HEK293 (cell line): ENCODE data around the gene SLC37A4.

ENCODE experiments used
- CTCF ChIA-PET: fragments of 350-600 bp; formaldehyde crosslinking; extraction: SDS; loops from one replicate; lab custom pipeline; 2021; ENCODE audit warnings: antibody characterized with exemption; lab: Yijun Ruan, JAX
- POLR2A ChIA-PET: fragments of 300-600 bp; formaldehyde crosslinking; extraction: SDS; loops from one replicate; lab custom pipeline; 2020; ENCODE audit warnings: antibody characterized with exemption, inconsistent platforms; lab: Yijun Ruan, JAX
- H3K27ac ChIP-seq: fragments of 200-500 bp; sonication (Bioruptor generic); 2 replicates; pipeline ENCODE4 v1.5.1; 2014; ENCODE audit warnings: low read depth, low read length, control low read depth, inconsistent platforms; ENCODE audit errors: extremely low read depth
- H3K36me3 ChIP-seq, 2 experiments: fragments of 200-500 bp in 1 of 2; sonication (Bioruptor generic) in 1 of 2; 1 replicate in 1 of 2; 2 replicates in 1 of 2; pipeline ENCODE4 v1.5.1; 2014 to 2017; ENCODE audit warnings: inconsistent platforms in 2 of 2, low read length in 2 of 2; ENCODE audit not compliant: control insufficient read depth in 2 of 2, insufficient read depth in 1 of 2
- H3K4me1 ChIP-seq: fragments of 200-500 bp; sonication (Bioruptor generic); 2 replicates; pipeline ENCODE4 v1.5.1; 2014; ENCODE audit warnings: mild to moderate bottlenecking, low read length, inconsistent platforms; ENCODE audit not compliant: control insufficient read depth, insufficient read depth
- H3K4me3 ChIP-seq: 2 replicates; pipeline ENCODE4 v1.5.1; 2011; ENCODE audit warnings: low read depth, mild to moderate bottlenecking, control low read depth, low read length, moderate library complexity
- H3K9me3 ChIP-seq: fragments of 200-500 bp; sonication (Bioruptor generic); 2 replicates; pipeline ENCODE4 v1.5.1; 2014; ENCODE audit warnings: low read depth, low read length, inconsistent platforms; ENCODE audit not compliant: control insufficient read depth, insufficient read depth
- EGR2 ChIP-seq: fragments of 450-650 bp; formaldehyde crosslinking; IDR thresholded peaks from 2 replicates; pipeline ENCODE4 v1.5.1; 2016; ENCODE audit warnings: low read depth, missing biosample characterization, missing genetic modification characterization
- ELK4 ChIP-seq: IDR thresholded peaks from 2 replicates; pipeline ENCODE4 v1.6.1; 2011; ENCODE audit warnings: mild to moderate bottlenecking, low read depth, low read length, borderline replicate concordance
- ZFP3 ChIP-seq: fragments of 450-650 bp; formaldehyde crosslinking; IDR thresholded peaks from 2 replicates; pipeline ENCODE4 v1.5.1; 2016; ENCODE audit warnings: low read depth, missing biosample characterization, missing genetic modification characterization
- ZNF24 ChIP-seq: fragments of 450-650 bp; formaldehyde crosslinking; IDR thresholded peaks from 2 replicates; pipeline ENCODE4 v1.5.1; 2016; ENCODE audit warnings: missing biosample characterization, missing genetic modification characterization
- ZNF518A ChIP-seq: fragments of 450-650 bp; formaldehyde crosslinking; conservative IDR thresholded peaks from 2 replicates; pipeline ENCODE4 v1.5.1; 2016; ENCODE audit warnings: low read depth, missing biosample characterization, missing genetic modification characterization
- ZNF645 ChIP-seq: fragments of 450-650 bp; formaldehyde crosslinking; IDR thresholded peaks from 2 replicates; pipeline ENCODE4; 2016; ENCODE audit warnings: missing biosample characterization, missing genetic modification characterization
- TF ChIP-seq, protein P1 (sequence below): fragments of 450-650 bp; IDR thresholded peaks from 2 replicates; pipeline ENCODE4 v1.5.1; 2018; ENCODE audit warnings: missing biosample characterization, missing genetic modification characterization
- TF ChIP-seq, protein P2 (sequence below): fragments of 450-650 bp; formaldehyde crosslinking; optimal IDR thresholded peaks from 2 replicates; pipeline ENCODE3; 2016; ENCODE audit warnings: missing biosample characterization, mild to moderate bottlenecking, missing genetic modification characterization
- TF ChIP-seq, protein P3 (sequence below): fragments of 450-650 bp; formaldehyde crosslinking; IDR thresholded peaks from 2 replicates; pipeline ENCODE4 v1.5.1; 2016; ENCODE audit warnings: missing biosample characterization, missing genetic modification characterization
- TF ChIP-seq, protein P4 (sequence below): fragments of 450-650 bp; formaldehyde crosslinking; IDR thresholded peaks from 2 replicates; pipeline ENCODE4 v1.5.1; 2017; ENCODE audit warnings: missing biosample characterization, missing genetic modification characterization

SLC37A4 gene

GRCh38 chr11:119021631-119022030 lies 9.0 kb downstream of the SLC37A4 start (continued):
- TF ChIP-seq ZNF518A (no peak), ELK4 (no peak)
- TF ChIP-seq, protein P1, sequence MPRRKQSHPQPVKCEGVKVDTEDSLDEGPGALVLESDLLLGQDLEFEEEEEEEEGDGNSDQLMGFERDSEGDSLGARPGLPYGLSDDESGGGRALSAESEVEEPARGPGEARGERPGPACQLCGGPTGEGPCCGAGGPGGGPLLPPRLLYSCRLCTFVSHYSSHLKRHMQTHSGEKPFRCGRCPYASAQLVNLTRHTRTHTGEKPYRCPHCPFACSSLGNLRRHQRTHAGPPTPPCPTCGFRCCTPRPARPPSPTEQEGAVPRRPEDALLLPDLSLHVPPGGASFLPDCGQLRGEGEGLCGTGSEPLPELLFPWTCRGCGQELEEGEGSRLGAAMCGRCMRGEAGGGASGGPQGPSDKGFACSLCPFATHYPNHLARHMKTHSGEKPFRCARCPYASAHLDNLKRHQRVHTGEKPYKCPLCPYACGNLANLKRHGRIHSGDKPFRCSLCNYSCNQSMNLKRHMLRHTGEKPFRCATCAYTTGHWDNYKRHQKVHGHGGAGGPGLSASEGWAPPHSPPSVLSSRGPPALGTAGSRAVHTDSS = no peak
- TF ChIP-seq, all 188 proteins: peak for 0

DNA sequence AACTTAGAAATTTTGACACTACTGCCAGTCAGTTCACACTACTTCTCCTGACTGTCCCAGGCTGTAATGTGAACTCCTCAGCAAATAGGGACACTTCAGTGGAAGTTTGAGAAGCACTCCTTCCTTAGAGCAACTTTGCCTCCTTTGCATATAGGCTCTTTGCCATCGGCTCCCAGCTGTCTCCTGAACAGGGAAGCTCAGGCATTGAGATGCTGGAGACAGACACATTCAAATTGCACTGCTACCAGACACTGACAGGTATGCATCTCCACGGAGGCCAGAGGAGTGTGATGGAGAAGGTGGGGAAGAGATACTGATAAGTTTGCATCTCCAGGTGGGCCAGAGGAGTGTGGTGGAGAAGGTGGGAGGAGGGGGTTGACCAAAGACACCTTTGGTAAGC lies 10.7 kb downstream of the SLC37A4 start:
- Histone ChIP-seq H3K4me1 (no peaks in the 10 kb centered on the region), H3K9me3 (no peaks in the 10 kb centered on the region), H3K36me3 (peaks cover 9 to 70% of the 10 kb centered on the region in 2 experiments; a peak in 2 of 3 replicates), H3K4me3 (peak overlapping the region; percentile 63; the same call in 1 of the 2 replicates), H3K27ac (no peak overlapping the region)
- TF ChIP-seq, protein P2, sequence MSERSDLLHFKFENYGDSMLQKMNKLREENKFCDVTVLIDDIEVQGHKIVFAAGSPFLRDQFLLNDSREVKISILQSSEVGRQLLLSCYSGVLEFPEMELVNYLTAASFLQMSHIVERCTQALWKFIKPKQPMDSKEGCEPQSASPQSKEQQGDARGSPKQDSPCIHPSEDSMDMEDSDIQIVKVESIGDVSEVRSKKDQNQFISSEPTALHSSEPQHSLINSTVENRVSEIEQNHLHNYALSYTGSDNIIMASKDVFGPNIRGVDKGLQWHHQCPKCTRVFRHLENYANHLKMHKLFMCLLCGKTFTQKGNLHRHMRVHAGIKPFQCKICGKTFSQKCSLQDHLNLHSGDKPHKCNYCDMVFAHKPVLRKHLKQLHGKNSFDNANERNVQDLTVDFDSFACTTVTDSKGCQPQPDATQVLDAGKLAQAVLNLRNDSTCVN (tag by site-specific recombination) = no peak
- TF ChIP-seq, protein P3, sequence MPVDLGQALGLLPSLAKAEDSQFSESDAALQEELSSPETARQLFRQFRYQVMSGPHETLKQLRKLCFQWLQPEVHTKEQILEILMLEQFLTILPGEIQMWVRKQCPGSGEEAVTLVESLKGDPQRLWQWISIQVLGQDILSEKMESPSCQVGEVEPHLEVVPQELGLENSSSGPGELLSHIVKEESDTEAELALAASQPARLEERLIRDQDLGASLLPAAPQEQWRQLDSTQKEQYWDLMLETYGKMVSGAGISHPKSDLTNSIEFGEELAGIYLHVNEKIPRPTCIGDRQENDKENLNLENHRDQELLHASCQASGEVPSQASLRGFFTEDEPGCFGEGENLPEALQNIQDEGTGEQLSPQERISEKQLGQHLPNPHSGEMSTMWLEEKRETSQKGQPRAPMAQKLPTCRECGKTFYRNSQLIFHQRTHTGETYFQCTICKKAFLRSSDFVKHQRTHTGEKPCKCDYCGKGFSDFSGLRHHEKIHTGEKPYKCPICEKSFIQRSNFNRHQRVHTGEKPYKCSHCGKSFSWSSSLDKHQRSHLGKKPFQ = peak; percentile 41; the same call in 1 of the 2 replicates
- TF ChIP-seq ZNF645 (tag by site-specific recombination) = no peak
- TF ChIP-seq ZFP3 (tag by site-specific recombination) = no peak
- 0 out of 2 replicates have a peak, but pooled peaks have one; percentile 23 for TF ChIP-seq EGR2 (tag by site-specific recombination)
- TF ChIP-seq ZNF24 (tag by site-specific recombination) = no peak
- TF ChIP-seq, protein P4, sequence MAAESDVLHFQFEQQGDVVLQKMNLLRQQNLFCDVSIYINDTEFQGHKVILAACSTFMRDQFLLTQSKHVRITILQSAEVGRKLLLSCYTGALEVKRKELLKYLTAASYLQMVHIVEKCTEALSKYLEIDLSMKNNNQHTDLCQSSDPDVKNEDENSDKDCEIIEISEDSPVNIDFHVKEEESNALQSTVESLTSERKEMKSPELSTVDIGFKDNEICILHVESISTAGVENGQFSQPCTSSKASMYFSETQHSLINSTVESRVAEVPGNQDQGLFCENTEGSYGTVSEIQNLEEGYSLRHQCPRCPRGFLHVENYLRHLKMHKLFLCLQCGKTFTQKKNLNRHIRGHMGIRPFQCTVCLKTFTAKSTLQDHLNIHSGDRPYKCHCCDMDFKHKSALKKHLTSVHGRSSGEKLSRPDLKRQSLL (tag by site-specific recombination) = peak; percentile 95
- ChIA-PET POLR2A (interaction anchor here (1.0 to 2.5 kb wide), 3 partner anchors 47 to 75 kb away, joined by 3 to 13 read pairs (median 7); partner anchors contain the start of genes HMBS and VPS11), CTCF (interaction anchor here (0.6 to 1.6 kb wide), 2 partner anchors 80 to 82 kb away, joined by 3 read pairs; no protein-coding TSS in a partner anchor)
